Gastrocnemius medialis (tissue), 4 donors: ENCODE results near the gene ZBTB1. TPM values are rescaled to one million over a fixed set of nuclear protein-coding genes. Genes with fewer than 3 reads are reported as not detected.
"Not testable (repeated sequence)": the region's sequence is repeated elsewhere in the genome, so short reads cannot be mapped to it uniquely, and the experiment has no call there.

ENCODE experiments used
- ATAC-seq, 2 donors: fragments of 150-250 bp; one replicate each; pipeline ENCODE4 v1.9.1; 2016
- DNase-seq, 2 donors: peaks; one replicate each; pipeline ENCODE4 v3.0.0-alpha.2; 2019
- H3K27ac ChIP-seq, 4 donors: fragments of 200-600 bp; sonication (generic); 1 replicate in 1 of 4; 2 replicates in 3 of 4; pipeline ENCODE4 v1.5.1; 2016 to 2018; ENCODE audit warnings: mild to moderate bottlenecking in 2 of 4, moderate library complexity in 1 of 4
- H3K27me3 ChIP-seq, 3 donors: fragments of 200-600 bp; sonication (generic) in 2 of 3; 1 replicate in 1 of 3; 2 replicates in 2 of 3; pipeline versions ENCODE4 v1.5.1 to v1.6.0; 2016 to 2019; ENCODE audit warnings: mild to moderate bottlenecking in 1 of 3, moderate library complexity in 1 of 3
- H3K36me3 ChIP-seq, 2 donors: fragments of 200-600 bp; sonication (generic) in 1 of 2; one replicate each; pipeline ENCODE4 v1.5.1; 2017 to 2018
- H3K4me1 ChIP-seq, 2 donors: fragments of 200-600 bp; sonication (generic) in 1 of 2; one replicate each; pipeline ENCODE4 v1.5.1; 2016 to 2017; ENCODE audit warnings: mild to moderate bottlenecking in 2 of 2
- H3K4me3 ChIP-seq, 4 donors: fragments of 200-600 bp; sonication (generic) in 3 of 4; 1 replicate in 1 of 4; 2 replicates in 3 of 4; pipeline ENCODE4 v1.5.1; 2016 to 2019; ENCODE audit warnings: mild to moderate bottlenecking in 2 of 4
- H3K9me3 ChIP-seq, 3 donors: fragments of 200-600 bp; sonication (generic) in 2 of 3; 1 replicate in 1 of 3; 2 replicates in 2 of 3; pipeline ENCODE4 v1.5.1; 2016 to 2019
- CTCF ChIP-seq, 5 experiments: fragments of 450-650 bp in 3 of 5; fragments of 200-600 bp in 2 of 5; sonication (generic) in 2 of 5; IDR thresholded peaks in 4 of 5; conservative IDR thresholded peaks in 1 of 5; 1 replicate in 4 of 5; 2 replicates in 1 of 5; pipeline ENCODE4 v1.5.1; 2016 to 2019; ENCODE audit warnings: antibody characterized with exemption in 5 of 5, mild to moderate bottlenecking in 3 of 5, moderate library complexity in 3 of 5
- POLR2A ChIP-seq, 2 donors: fragments of 450-650 bp; IDR thresholded peaks; one replicate each; pipeline ENCODE4 v1.6.1; 2017; ENCODE audit warnings: antibody characterized with exemption in 2 of 2, mild to moderate bottlenecking in 2 of 2, moderate library complexity in 2 of 2
- in situ Hi-C, 4 donors: fragments of 200-750 bp; cut with MboI; loops; one replicate each; pipeline versions ENCODE4 v1.15.0 to v1.8.0; 2017; ENCODE audit warnings: low sequenced_read_pairs in 4 of 4
- intact Hi-C: fragments of 100-400 bp; cut with DNase I; formaldehyde crosslinking; loops from one replicate; pipeline ENCODE4 v1.15.1; 2023; ENCODE audit warnings: low total_unique reads
- total RNA-seq, 4 donors: library from RNA; depleted of rRNA; stranded (reverse); fragments of >200 nt; gene quantifications; one replicate each; pipeline versions ENCODE4 v1.1.0 to v1.2.3, GENCODE V29; 2016

ZBTB1 gene
- total RNA-seq, 4 donors from 2014 or later, result 36.9 to 49.2 (median 38.0) TPM

GRCh38 chr14:64556526-64556925, 52.0 kb downstream of the ZBTB1 start:
- DNase-seq (no peak), ATAC-seq (no peak)
- H3K4me1 ChIP-seq, result no peaks in the 10 kb centered on the region
- H3K9me3 ChIP-seq, result no peaks in the 10 kb centered on the region
- no peaks in the 10 kb centered on the region for H3K36me3 ChIP-seq
- intact Hi-C loops, result no loop called here
- H3K27ac ChIP-seq, result no peak overlapping the region
- TF ChIP-seq POLR2A (IDR thresholded peaks at IDR 0.05) (no peak), CTCF (IDR thresholded peaks at IDR 0.05 in 4 of 5, conservative IDR thresholded peaks at IDR 0.05 in 1 of 5) (no peak)
- H3K4me3 ChIP-seq, result no peak overlapping the region
- H3K27me3 ChIP-seq, result no peaks in the 10 kb centered on the region
- in situ Hi-C loops, result no loop called here

- intact Hi-C loops, H3K9me3 ChIP-seq, in situ Hi-C loops, H3K4me3 ChIP-seq, H3K27ac ChIP-seq, H3K27me3 ChIP-seq, H3K4me1 ChIP-seq, ATAC-seq, H3K36me3 ChIP-seq, DNase-seq: not testable (repeated sequence)
Observed at GRCh38 chr14:64558216-64558615, 53.6 kb downstream of the ZBTB1 start.

- in situ Hi-C loops, result no loop called here
- no peaks in the 10 kb centered on the region for H3K27me3 ChIP-seq
- no peak for TF ChIP-seq CTCF (IDR thresholded peaks at IDR 0.05 in 4 of 5, conservative IDR thresholded peaks at IDR 0.05 in 1 of 5)
- no peak for TF ChIP-seq POLR2A (IDR thresholded peaks at IDR 0.05)
- H3K9me3 ChIP-seq, result no peaks in the 10 kb centered on the region
- H3K27ac ChIP-seq, result no peak overlapping the region
- intact Hi-C loops, result no loop called here
- H3K36me3 ChIP-seq, result no peaks in the 10 kb centered on the region
- DNase-seq (no peak), ATAC-seq (no peak)
- no peak overlapping the region for H3K4me3 ChIP-seq
- peaks cover 2 to 3% of the 10 kb centered on the region in 2 donors for H3K4me1 ChIP-seq
Observed at GRCh38 chr14:64561631-64562030, 57.1 kb downstream of the ZBTB1 start.

- intact Hi-C loops, result no loop called here
- Histone ChIP-seq H3K4me1 (peaks cover 10 to 11% of the 10 kb centered on the region in 2 donors), H3K27me3 (no peaks in the 10 kb centered on the region), H3K4me3 (no peak overlapping the region), H3K9me3 (no peaks in the 10 kb centered on the region), H3K27ac (no peak overlapping the region), H3K36me3 (no peaks in the 10 kb centered on the region)
- in situ Hi-C loops, result no loop called here
- TF ChIP-seq POLR2A (IDR thresholded peaks at IDR 0.05), result no peak
- TF ChIP-seq CTCF (IDR thresholded peaks at IDR 0.05 in 4 of 5, conservative IDR thresholded peaks at IDR 0.05 in 1 of 5), result no peak
- no peak for DNase-seq
- ATAC-seq, result peak in 1 of 2 donors; percentile 40
Observed at GRCh38 chr14:64562436-64562835, 57.9 kb downstream of the ZBTB1 start.

- H3K36me3 ChIP-seq, result no peaks in the 10 kb centered on the region
- no peak for TF ChIP-seq POLR2A (IDR thresholded peaks at IDR 0.05)
- no peak for TF ChIP-seq CTCF (IDR thresholded peaks at IDR 0.05 in 4 of 5, conservative IDR thresholded peaks at IDR 0.05 in 1 of 5)
- H3K4me3 ChIP-seq, result no peak overlapping the region
- no peak overlapping the region for H3K27ac ChIP-seq
- in situ Hi-C loops (no loop called here), intact Hi-C loops (no loop called here)
- ATAC-seq (no peak), DNase-seq (no peak)
- no peaks in the 10 kb centered on the region for H3K9me3 ChIP-seq
- H3K4me1 ChIP-seq, result peaks cover 16 to 20% of the 10 kb centered on the region in 2 donors
- no peaks in the 10 kb centered on the region for H3K27me3 ChIP-seq
Observed at GRCh38 chr14:64563696-64564095, 59.1 kb downstream of the ZBTB1 start.
